GM10847 (cell line): Measurements from ENCODE around the gene SLC24A3.

Experiments used
- POLR2A ChIP-seq: IDR thresholded peaks from 2 replicates; pipeline ENCODE4 v1.6.1; 2011; ENCODE audit not compliant: insufficient read length; ENCODE audit errors: extremely low read depth

SLC24A3 gene

GRCh38 chr20:19750907-19751636 lies 538.6 kb downstream of the SLC24A3 start:
- TF ChIP-seq POLR2A: no peak

GRCh38 chr20:19756761-19757486 lies 544.5 kb downstream of the SLC24A3 start:
- TF ChIP-seq POLR2A: no peak

GRCh38 chr20:19757487-19758132 lies 545.2 kb downstream of the SLC24A3 start:
- TF ChIP-seq POLR2A: no peak

GRCh38 chr20:19758133-19758500 lies 545.7 kb downstream of the SLC24A3 start, which contains the start of gene RIN2:
RIN2 (plus strand) TSS chr20:19758258; CDS start chr20:19889602, 131,344 bp downstream.
- no peak for TF ChIP-seq POLR2A

DNA sequence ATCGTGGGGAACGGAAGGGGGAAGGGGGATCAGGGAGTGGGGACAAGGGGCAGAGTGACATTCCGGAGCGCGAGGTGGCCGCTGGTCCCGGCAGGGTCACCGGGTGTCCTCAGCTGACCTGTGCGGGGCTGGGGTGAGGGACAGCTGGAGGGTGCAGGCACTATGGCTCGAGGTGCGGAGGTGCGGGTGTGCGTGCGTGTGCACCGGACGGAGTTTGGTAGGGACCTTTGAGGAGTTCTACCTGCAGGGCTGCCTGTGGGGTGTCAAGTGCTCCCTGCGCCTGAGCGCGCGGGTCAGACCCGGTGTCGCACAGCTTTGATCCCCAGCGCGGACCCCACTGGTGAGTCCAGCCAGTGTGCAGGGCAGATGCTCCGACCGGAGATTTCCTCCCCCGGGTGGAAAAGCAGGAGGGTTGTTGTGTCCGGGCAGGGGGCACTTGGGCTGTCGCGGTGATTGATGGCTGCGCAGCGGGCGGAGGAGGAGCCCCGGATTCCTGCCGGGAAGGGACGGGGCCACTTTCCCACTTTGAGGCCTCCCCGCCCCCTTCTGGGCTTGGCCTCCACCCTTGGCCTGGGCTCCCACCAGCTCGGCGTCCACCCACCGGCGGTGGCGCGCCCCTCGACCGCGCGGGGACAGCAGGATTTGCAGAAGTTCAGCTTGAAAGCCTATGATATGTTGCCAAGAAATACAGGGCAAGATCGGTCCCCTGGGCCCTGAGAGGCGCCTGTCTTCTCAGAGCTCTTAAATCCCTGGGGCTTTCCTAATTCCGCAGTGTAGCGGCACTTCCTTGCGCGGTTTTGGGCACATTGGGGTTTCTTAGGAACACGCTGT lies 546.3 kb downstream of the SLC24A3 start:
- TF ChIP-seq POLR2A: no peak

- TF ChIP-seq POLR2A: no peak
Measured at GRCh38 chr20:19760371-19760721, 547.9 kb downstream of the SLC24A3 start.

GRCh38 chr20:19761326-19761725 lies 548.9 kb downstream of the SLC24A3 start:
- no peak for TF ChIP-seq POLR2A

GRCh38 chr20:19761841-19762240 lies 549.4 kb downstream of the SLC24A3 start:
- no peak for TF ChIP-seq POLR2A

- TF ChIP-seq POLR2A: no peak
Measured at GRCh38 chr20:19764207-19764606, 551.8 kb downstream of the SLC24A3 start.

DNA sequence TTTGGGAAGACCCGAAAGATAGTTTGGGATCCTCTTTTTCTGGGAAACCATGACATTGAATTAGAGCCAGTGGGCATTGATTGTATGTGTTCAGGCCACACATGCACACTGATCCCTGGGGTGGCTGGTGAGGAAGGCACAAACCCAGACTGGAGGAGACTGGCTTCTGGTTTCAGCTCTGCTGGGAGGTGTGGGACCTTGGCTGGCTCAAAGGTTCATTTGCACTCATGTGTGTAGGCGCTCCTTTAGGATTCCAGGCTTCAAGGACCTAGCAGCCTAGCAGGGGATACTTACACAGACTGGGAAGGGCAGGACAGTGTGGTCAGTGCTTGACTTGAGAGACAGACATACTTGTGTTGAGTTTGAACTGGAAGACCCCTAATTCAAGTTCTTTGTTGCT lies 552.8 kb downstream of the SLC24A3 start:
- no peak for TF ChIP-seq POLR2A

DNA sequence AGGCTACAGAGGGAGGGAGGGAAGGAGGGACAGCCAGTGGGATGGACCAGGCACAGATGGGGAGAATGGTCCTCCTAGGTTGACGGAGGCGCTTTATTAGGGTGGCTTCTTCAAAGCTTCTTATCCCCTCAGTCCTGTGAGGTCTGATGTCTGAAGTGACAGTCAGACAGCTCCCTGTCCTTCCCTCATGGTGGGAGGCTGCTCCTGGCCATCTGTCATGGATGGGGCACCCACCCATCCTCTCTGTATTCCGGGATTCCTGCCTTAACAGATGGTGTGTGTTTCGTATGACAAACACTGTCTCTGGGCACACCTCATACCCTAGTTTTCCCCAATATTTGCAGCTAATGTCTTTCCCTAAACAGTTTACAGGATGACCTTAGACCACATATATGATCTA lies 553.5 kb downstream of the SLC24A3 start:
- no peak for TF ChIP-seq POLR2A

DNA sequence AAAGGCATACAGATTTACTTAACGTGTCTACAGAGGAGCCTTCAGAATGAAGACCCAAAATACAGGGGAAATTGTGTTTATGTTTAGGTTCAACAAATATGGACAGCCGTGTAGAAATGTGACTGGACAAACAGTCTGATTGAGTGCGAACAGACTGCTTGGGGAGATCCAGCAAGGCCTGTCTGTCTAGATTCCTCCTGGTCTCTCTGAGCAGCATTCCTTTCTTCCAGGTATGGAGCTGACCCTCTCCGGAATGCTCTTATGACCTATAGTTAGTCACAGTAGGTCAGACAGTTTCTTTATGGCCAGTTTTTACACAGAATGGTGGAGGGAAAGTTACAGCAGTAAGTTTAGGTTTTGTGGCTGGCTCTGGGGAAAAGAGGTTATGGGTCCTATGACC lies 554.6 kb downstream of the SLC24A3 start:
- TF ChIP-seq POLR2A: no peak

DNA sequence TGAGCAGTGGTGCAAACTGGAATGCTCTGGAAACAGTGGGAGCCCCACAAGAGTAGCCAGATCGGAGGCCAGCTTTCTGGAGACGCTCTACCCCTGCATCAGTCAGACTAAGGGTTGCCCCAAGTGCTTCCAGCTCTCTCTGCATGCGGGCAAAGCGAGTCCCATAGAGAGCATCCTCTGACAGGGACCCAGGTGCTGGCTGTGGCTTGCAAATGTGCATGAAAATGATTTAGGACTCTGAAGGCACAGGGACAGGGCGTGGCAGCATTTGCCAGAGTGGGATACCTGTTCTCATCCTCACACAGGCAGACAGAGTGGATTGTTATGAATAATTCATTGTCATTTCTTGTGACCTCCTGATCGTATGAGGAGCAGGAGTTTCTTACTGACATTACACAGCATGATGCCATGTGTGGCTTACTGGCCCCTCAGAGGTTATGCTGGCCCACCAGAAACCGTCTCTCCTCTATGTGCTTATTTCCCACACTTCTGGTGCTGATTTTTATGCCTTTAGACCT lies 555.9 kb downstream of the SLC24A3 start:
- TF ChIP-seq POLR2A: no peak

DNA sequence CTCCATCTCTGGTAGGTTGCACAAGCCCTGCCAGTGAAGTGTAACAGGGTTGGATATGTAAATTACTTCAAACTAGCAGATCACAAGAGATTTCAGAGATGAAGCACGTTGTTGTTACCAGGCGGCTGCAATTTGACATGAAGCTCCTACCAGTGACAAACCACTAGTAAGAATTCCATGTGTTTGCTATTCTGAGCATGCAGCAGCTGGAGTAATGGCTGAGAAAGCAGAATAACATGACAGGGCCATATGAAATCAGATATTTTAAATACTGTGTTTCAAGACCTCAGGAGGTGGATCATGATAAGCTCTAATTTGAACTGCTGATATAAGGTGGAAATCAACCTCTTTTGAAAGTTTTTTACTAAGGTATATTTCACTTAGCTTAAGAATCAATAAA lies 557.1 kb downstream of the SLC24A3 start:
- no peak for TF ChIP-seq POLR2A

GRCh38 chr20:19770375-19770774 lies 557.9 kb downstream of the SLC24A3 start:
- TF ChIP-seq POLR2A: no peak
